GM10248 (cell line): Measurements from ENCODE around the gene TUBA3C.

Source experiments
- CTCF ChIA-PET: fragments of 300-600 bp; sonication (Branson Sonifier 250); formaldehyde crosslinking; extraction: SDS; loops from one replicate; lab custom pipeline; 2021; ENCODE audit warnings: antibody characterized with exemption; lab: Yijun Ruan, JAX
- POLR2A ChIA-PET: fragments of 350-650 bp; sonication (Branson Sonifier 250); formaldehyde crosslinking; extraction: SDS; loops from one replicate; lab custom pipeline; 2020; ENCODE audit warnings: antibody characterized with exemption; lab: Yijun Ruan, JAX
- DNase-seq: peaks from one replicate; pipeline ENCODE4 v3.0.0; 2012; ENCODE audit errors: extremely low spot score
- TF ChIP-seq, protein P1 (sequence below): IDR thresholded peaks from 2 replicates; pipeline ENCODE4 v1.5.1; 2012; ENCODE audit warnings: mild to moderate bottlenecking, low read depth; ENCODE audit errors: extremely low read depth, missing control alignments, control extremely low read depth

Gene TUBA3C

DNA sequence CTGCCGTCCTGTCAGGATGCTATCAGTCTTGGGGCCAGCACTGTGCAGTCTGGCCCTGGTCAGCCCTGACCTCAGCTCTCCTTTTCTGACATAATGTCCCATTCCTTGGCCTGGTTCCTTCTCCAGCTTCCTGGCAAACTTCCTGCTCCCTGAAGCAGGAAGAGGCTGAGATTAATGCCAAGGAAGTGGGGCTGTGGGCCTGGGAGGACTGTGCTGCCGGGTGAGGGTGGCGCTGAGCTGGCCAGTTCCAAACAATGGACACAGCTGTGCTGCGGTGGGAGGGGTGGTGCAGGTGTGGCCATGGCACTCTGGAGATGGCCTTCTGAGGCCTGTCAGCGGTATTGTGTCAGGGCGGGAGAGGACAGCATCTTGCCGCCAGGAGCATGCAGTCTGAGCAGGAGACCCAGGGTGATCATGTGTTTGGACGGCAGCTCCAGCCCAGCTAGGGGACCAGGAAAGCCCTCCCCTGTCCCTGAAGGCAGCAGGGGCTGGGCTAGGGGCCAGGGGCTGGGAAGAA lies 30.9 kb downstream of the TUBA3C start:
- TF ChIP-seq, protein P1, sequence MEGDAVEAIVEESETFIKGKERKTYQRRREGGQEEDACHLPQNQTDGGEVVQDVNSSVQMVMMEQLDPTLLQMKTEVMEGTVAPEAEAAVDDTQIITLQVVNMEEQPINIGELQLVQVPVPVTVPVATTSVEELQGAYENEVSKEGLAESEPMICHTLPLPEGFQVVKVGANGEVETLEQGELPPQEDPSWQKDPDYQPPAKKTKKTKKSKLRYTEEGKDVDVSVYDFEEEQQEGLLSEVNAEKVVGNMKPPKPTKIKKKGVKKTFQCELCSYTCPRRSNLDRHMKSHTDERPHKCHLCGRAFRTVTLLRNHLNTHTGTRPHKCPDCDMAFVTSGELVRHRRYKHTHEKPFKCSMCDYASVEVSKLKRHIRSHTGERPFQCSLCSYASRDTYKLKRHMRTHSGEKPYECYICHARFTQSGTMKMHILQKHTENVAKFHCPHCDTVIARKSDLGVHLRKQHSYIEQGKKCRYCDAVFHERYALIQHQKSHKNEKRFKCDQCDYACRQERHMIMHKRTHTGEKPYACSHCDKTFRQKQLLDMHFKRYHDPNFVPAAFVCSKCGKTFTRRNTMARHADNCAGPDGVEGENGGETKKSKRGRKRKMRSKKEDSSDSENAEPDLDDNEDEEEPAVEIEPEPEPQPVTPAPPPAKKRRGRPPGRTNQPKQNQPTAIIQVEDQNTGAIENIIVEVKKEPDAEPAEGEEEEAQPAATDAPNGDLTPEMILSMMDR: no peak
- no peak for DNase-seq
- POLR2A ChIA-PET: no interaction called here
- CTCF ChIA-PET: no interaction called here

DNA sequence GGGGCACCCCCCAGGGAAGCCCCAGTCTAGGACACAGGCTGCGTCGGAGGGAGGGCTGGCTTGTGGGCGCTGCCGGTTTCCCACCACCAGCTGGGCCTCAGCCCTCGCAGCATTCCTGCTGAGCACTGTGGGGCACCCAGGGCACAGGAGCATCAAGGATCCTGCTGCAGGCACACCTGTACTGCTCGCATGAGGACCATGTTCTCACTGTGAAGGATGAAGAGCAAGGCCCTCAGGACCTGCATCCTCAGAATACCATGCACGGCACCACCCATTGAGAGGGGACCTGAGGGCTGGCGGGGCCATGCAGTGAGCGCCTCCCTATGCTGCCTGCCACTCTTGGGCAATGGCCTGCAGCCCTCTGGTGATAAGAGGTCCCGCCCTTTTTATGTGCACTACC lies 31.4 kb downstream of the TUBA3C start:
- ChIA-PET CTCF (no interaction called here), POLR2A (no interaction called here)
- DNase-seq: no peak
- TF ChIP-seq, protein P1: no peak

DNA sequence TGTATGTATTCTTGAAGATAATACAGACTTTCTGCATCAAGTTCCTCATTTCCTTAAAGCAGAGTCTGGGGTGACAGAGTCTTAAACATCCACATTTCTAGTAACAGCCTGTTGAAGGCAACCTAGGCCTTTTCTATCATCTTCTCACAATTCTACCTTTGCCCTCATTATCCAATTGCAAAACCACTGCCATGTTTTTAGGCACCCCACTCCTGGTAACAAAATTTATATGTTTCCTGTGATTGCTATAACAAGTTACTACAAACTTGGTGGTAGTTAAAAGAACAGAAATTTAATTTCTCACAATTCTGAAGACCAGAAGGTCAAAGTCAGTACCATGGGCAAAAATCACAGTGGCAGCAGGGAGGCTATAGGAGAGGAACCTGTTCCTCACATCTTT lies 33.1 kb downstream of the TUBA3C start:
- POLR2A ChIA-PET: no interaction called here
- TF ChIP-seq, protein P1: no peak
- CTCF ChIA-PET: no interaction called here
- DNase-seq: no peak
